ENCODE data around the gene IDH1.

The IDH1 gene

DNA sequence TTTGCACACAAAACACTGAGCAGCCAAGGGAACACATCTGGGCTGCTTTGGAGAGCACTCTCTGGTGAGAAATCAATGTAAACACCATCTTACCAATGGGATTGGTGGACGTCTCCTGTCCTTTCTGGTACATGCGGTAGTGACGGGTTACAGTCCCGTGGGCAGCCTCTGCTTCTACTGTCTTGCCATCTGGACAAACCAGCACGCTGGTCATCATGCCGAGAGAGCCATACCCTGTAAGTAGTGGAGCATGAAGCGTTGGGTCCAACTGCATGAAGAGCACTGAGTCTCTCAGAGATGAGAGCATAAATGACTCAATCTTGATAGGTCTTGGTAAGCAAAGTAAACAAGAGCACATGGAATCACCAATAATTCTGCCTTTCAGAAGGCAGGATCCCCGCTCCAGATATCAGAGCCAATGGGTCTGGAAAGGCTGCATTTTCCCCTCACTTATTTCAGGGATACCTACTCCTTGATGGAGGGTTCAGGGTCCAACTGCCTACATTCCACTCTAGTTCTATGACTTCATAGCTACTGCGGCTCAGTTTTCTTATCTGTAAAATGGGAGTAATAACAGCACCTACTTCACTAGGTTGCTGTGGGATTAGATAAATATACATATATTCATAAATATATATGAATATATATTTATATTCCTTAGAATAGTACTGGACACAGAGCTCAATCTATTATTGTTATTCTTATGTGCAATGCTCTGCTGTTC, 14.9 kb downstream of the IDH1 start:
- in situ Hi-C loops (cut with HindIII; ENCODE audit: low sequenced_read_pairs), result no loop called here
- TF ChIP-seq, protein P1, sequence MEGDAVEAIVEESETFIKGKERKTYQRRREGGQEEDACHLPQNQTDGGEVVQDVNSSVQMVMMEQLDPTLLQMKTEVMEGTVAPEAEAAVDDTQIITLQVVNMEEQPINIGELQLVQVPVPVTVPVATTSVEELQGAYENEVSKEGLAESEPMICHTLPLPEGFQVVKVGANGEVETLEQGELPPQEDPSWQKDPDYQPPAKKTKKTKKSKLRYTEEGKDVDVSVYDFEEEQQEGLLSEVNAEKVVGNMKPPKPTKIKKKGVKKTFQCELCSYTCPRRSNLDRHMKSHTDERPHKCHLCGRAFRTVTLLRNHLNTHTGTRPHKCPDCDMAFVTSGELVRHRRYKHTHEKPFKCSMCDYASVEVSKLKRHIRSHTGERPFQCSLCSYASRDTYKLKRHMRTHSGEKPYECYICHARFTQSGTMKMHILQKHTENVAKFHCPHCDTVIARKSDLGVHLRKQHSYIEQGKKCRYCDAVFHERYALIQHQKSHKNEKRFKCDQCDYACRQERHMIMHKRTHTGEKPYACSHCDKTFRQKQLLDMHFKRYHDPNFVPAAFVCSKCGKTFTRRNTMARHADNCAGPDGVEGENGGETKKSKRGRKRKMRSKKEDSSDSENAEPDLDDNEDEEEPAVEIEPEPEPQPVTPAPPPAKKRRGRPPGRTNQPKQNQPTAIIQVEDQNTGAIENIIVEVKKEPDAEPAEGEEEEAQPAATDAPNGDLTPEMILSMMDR (IDR thresholded peaks at IDR 0.05; ENCODE audit: low read depth, low read length), result no peak

DNA sequence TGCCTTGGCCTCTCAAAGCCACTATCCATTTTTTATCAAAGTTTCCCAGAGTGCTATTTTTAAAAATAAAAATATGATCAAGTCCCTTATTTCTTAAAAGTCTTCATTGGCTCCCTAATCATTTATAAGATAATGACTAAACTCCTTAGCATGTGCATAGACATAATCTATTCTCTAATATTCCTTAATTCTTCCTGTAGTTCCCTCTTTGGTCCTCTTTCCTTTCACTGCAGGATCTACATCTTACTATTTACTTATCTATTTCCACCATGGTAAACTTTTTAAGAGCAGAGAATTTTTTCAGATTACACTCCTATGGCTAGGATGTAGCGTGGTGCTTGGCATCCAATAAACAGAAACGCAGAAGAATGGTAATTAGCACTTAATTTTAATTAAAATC, 19.0 kb downstream of the IDH1 start:
- no peak for DNase-seq (ENCODE audit: low read depth, low spot score)
- in situ Hi-C loops (cut with HindIII; ENCODE audit: low sequenced_read_pairs), result no loop called here
- no peak overlapping the region for H3K4me3 ChIP-seq (ENCODE audit: low read depth, low read length)
- TF ChIP-seq, protein P1 (IDR thresholded peaks at IDR 0.05; ENCODE audit: low read depth, low read length), result no peak

More for the DNA sequence above, 14.9 kb downstream of the IDH1 start:
- no peak overlapping the region for H3K4me3 ChIP-seq (ENCODE audit: low read depth, low read length)
- no peak for DNase-seq (ENCODE audit: low read depth, low spot score)

DNA sequence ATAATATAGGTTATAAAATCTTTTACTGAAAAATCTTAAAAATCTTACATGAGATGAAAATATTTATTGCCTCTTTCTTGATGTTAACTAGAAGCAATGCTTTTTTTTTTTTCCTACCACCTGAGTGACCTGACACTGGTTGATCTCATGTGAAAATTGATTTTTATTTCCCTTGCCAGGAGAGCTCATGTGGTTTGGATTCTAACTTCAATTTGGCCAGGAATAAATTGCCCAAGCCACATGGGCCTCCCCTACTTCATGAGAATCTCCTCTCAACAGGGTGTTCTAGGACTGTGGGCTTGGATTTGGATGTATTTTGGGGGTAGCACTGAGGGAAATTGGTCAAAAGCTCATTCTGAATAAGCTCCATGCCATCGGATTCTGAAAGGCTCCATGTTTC, 20.1 kb downstream of the IDH1 start:
- DNase-seq (ENCODE audit: low read depth, low spot score), result no peak
- no peak overlapping the region for H3K4me3 ChIP-seq (ENCODE audit: low read depth, low read length)
- in situ Hi-C loops (cut with HindIII; ENCODE audit: low sequenced_read_pairs), result no loop called here
- TF ChIP-seq, protein P1 (IDR thresholded peaks at IDR 0.05; ENCODE audit: low read depth, low read length), result no peak

DNA sequence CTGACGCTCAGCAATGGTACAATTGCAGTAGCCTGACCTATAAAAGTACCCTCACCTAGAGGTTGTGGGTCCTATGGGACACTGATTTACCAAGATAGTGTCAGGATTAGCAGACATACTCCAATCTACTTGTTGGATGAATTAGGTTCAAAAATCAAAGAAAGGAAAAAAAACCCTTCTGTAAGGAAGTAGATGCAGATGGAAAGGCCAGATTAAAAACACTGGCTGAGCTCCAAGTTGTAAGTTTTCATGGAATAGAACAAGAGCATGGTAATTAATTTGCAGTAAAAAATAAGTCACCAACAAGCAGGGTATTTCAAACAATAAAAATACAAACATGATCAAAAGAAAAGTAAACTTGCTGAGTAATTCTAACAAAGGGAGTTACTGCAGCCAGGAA, 26.4 kb downstream of the IDH1 start:
- DNase-seq (ENCODE audit: low read depth, low spot score), result no peak
- TF ChIP-seq, protein P1 (IDR thresholded peaks at IDR 0.05; ENCODE audit: low read depth, low read length), result no peak
- no peak overlapping the region for H3K4me3 ChIP-seq (ENCODE audit: low read depth, low read length)
- in situ Hi-C loops (cut with HindIII; ENCODE audit: low sequenced_read_pairs), result no loop called here

DNA sequence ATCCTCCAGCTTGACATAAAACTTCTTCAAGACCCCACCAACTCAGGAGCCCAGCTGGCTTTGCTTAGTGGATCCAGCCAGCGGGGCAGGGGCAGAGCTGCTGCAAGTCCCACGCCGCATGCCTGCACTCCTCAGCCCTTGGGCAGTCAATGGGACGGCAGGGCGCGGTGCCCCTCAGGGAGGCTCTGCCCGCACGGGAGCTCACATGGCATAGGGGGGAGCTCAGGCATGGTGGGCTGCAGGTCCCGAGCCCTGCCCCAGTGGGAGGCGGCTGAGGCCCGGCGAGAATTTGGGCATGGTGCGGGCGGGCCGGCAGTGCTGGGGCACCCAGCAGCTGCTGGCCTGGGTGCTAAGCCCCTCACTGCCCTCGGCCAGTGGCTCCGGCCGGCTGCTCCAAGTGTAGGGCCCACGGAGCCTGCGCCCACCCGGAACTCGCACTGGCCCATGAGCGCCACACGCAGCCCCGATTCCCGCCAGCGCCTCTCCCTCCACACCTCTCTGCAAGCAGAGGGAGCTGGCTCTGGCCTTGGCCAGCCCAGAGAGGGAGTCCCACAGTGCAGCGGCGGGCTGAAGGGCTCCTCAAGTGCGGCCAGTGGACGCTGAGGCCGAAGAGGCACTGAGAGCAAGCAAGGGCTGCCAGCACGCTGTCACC, 27.2 kb downstream of the IDH1 start:
- no peak for DNase-seq (ENCODE audit: low read depth, low spot score)
- TF ChIP-seq, protein P1 (IDR thresholded peaks at IDR 0.05; ENCODE audit: low read depth, low read length), result no peak
- in situ Hi-C loops (cut with HindIII; ENCODE audit: low sequenced_read_pairs), result no loop called here
- no peak overlapping the region for H3K4me3 ChIP-seq (ENCODE audit: low read depth, low read length)

DNA sequence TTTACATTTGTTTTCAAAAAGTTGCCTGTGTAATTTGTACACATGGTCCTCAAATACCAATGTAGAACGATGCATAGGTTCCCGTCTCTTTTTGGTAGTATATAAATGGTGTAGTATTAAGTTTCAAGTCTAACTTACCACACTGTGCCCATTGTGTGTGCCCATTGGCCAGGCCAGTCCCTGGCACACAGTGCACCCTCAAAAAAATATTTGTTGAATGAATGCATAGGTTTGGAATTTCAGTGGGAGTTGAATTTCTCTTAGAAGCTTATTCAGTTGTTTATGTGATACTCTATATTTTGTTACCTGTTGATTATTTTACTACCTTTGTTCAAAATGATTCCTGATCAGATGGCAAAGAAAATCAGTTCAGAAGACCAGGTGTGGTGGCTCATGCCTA, 30.1 kb downstream of the IDH1 start:
- TF ChIP-seq, protein P1 (IDR thresholded peaks at IDR 0.05; ENCODE audit: low read depth, low read length), result no peak
- in situ Hi-C loops (cut with HindIII; ENCODE audit: low sequenced_read_pairs), result no loop called here
- DNase-seq (ENCODE audit: low read depth, low spot score), result no peak
- H3K4me3 ChIP-seq (ENCODE audit: low read depth, low read length), result no peak overlapping the region

Measured in astrocyte of the spinal cord (primary cell).